ENCODE measurements around the gene TAC3.

TAC3 gene

DNA sequence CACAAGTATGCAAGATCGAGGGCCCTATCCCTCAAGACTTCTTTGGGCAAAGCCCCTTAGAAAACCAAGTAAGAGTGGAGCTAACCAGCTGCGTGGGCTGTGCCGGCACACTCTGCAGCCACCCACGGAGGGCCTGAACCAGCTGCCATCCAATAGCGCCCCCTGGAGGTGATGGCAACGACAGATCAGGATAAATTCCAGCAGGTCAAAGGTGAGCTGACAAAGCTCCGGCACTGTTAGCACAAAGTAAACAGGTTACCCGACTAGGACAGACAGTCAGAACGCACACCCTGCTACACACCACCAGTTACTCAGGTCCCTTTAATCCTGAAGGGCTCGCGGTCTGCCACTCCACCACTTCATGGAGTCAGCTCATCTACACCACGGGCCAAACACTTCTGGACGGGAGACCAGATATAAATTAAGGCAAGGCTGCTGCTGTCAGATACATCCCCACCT is 14.9 kb downstream of the TAC3 start:
- Histone ChIP-seq H3K27ac (ENCODE audit: low read depth, low read length) (no peak overlapping the region), H3K9ac (ENCODE audit: low read depth, low read length) (no peak overlapping the region), H3K27me3 (ENCODE audit: control insufficient read depth, insufficient read depth, low read length) (no peaks in the 10 kb centered on the region), H3K9me3 (ENCODE audit: control insufficient read depth, insufficient read depth, low read length) (no peaks in the 10 kb centered on the region), H3K4me1 (ENCODE audit: control insufficient read depth, insufficient read depth, low read length) (peaks cover 5% of the 10 kb centered on the region; the same call in 1 of the 2 replicates), H3K36me3 (ENCODE audit: control insufficient read depth, insufficient read depth, low read length) (peaks cover 54% of the 10 kb centered on the region), H3K4me3 (ENCODE audit: low read depth, low read length) (no peak overlapping the region)

DNA sequence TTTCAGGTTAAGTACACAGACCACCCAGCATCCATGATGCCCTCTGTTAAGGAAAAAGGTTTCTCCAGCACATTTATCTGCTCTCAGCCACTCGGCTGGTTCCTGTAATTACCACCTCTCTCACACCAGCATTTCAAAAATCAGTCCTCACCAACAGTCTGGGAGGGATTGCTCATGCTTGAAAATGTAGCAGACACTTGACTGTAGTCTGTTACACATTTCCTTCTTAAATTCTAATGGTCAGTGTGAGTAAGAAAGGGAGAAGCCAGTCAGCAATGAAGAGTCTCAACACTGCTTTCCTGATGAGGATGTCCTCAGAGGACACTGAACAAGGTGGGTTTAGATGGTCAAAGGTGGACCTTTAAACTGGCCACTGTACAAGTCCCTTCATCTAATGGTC is 15.9 kb downstream of the TAC3 start:
- H3K9me3 ChIP-seq (ENCODE audit: control insufficient read depth, insufficient read depth, low read length): no peaks in the 10 kb centered on the region
- no peak overlapping the region for H3K27ac ChIP-seq (ENCODE audit: low read depth, low read length)
- H3K4me1 ChIP-seq (ENCODE audit: control insufficient read depth, insufficient read depth, low read length): peaks cover 4% of the 10 kb centered on the region; the same call in 1 of the 2 replicates
- no peak overlapping the region for H3K9ac ChIP-seq (ENCODE audit: low read depth, low read length)
- H3K4me3 ChIP-seq (ENCODE audit: low read depth, low read length): no peak overlapping the region
- peaks cover 54% of the 10 kb centered on the region for H3K36me3 ChIP-seq (ENCODE audit: control insufficient read depth, insufficient read depth, low read length)
- no peaks in the 10 kb centered on the region for H3K27me3 ChIP-seq (ENCODE audit: control insufficient read depth, insufficient read depth, low read length)

DNA sequence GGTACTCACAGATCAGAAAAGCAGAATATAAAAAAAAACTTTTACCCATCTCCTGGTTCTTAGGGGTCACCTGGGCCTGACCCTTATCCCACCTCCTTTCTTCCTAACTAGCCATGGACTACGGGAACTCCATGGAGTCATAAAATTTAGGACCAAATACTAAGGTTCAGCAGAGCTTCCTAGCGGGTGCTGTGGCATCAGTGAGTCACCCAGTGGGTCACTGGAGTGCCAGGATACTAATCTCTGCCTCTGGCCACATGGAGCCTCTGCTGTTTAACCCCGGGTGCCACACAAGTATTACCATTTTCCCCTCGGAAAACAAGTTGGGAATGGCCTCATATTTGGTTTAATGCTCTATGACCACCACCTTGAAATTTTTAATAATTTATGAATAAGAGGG is 16.9 kb downstream of the TAC3 start:
- Histone ChIP-seq H3K9ac (ENCODE audit: low read depth, low read length) (no peak overlapping the region), H3K27ac (ENCODE audit: low read depth, low read length) (no peak overlapping the region), H3K4me1 (ENCODE audit: control insufficient read depth, insufficient read depth, low read length) (no peaks in the 10 kb centered on the region), H3K4me3 (ENCODE audit: low read depth, low read length) (no peak overlapping the region), H3K9me3 (ENCODE audit: control insufficient read depth, insufficient read depth, low read length) (no peaks in the 10 kb centered on the region), H3K36me3 (ENCODE audit: control insufficient read depth, insufficient read depth, low read length) (peaks cover 51% of the 10 kb centered on the region), H3K27me3 (ENCODE audit: control insufficient read depth, insufficient read depth, low read length) (no peaks in the 10 kb centered on the region)

DNA sequence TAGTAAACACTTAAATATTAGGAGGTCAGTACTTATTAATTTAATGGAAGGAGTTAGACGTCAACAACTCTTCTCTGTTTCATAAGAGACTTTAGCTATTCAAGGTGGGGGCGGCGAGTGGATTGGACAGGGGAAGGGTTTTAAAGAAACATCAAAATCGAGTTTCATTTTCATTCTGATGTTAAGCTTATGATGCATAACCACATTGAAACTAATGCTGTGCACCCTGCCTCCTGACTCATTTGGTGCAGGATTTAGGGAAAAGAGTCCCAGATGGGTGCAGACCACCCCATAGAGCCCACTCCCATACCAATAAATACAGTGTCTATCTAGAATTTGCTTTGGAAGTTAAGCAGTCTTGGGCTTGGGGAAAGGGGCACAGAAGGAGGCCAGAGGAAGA is 17.3 kb downstream of the TAC3 start:
- Histone ChIP-seq H3K27ac (ENCODE audit: low read depth, low read length) (no peak overlapping the region), H3K4me1 (ENCODE audit: control insufficient read depth, insufficient read depth, low read length) (no peaks in the 10 kb centered on the region), H3K27me3 (ENCODE audit: control insufficient read depth, insufficient read depth, low read length) (no peaks in the 10 kb centered on the region), H3K9me3 (ENCODE audit: control insufficient read depth, insufficient read depth, low read length) (no peaks in the 10 kb centered on the region), H3K4me3 (ENCODE audit: low read depth, low read length) (no peak overlapping the region), H3K36me3 (ENCODE audit: control insufficient read depth, insufficient read depth, low read length) (peaks cover 47% of the 10 kb centered on the region), H3K9ac (ENCODE audit: low read depth, low read length) (no peak overlapping the region)

DNA sequence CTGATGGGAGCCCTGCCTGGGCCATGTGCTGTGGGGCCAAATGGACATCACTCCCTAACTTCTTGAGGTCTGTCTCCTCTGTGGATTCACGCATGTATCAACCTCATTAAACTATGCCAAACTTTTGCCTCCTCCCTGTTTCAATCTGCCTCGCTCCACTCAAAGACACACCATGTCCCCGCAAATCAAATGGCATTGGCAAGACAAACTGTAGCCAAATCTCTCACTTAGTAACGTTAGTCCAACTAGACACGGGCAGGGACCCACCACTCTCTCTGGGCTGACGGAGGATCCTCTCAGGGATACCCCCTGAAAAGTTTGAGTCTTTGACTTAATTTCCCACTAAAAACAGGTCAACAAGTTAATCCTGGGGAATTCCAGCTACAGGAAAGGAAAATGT is 18.0 kb downstream of the TAC3 start:
- Histone ChIP-seq H3K4me1 (ENCODE audit: control insufficient read depth, insufficient read depth, low read length) (no peaks in the 10 kb centered on the region), H3K9ac (ENCODE audit: low read depth, low read length) (no peak overlapping the region), H3K27ac (ENCODE audit: low read depth, low read length) (no peak overlapping the region), H3K36me3 (ENCODE audit: control insufficient read depth, insufficient read depth, low read length) (peaks cover 40% of the 10 kb centered on the region), H3K9me3 (ENCODE audit: control insufficient read depth, insufficient read depth, low read length) (no peaks in the 10 kb centered on the region), H3K27me3 (ENCODE audit: control insufficient read depth, insufficient read depth, low read length) (no peaks in the 10 kb centered on the region), H3K4me3 (ENCODE audit: low read depth, low read length) (no peak overlapping the region)

DNA sequence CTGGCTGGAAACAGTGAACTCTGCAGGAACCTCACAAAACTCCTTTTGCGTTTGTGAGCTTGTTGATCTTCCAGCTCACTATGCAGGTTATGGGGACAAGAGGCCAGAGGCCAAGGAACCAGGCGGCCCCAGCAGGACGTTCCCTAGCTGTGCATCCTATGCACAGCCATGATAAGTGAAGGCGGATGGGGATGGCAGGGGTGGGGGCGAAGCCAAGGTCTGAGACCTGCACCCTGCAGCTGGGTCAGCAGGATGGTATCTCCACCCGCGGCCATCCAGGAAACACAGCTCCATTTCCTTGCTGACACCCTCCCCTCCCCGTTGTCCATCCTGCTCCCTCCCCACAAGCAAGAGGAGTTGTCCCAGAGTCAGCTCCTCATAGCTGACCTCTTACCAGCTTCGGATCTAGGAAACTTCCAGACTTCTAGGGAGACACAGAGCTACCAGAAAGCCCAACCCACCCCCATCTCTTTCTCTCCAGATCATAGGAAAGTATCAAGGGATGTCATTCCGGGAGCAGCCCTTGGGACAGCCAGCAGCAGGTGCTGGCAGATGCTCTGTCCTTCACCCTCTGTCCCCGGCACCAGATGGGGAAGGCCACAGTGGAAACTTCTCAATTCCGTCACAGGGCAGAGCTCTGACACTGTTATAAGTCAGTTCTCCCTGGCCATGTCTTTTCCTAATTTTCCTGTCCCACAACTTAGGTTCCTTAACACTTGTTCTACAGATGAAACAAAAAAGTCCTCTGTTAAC is 19.4 kb downstream of the TAC3 start:
- Histone ChIP-seq H3K9ac (ENCODE audit: low read depth, low read length) (no peak overlapping the region), H3K27ac (ENCODE audit: low read depth, low read length) (no peak overlapping the region), H3K36me3 (ENCODE audit: control insufficient read depth, insufficient read depth, low read length) (peaks cover 27% of the 10 kb centered on the region), H3K9me3 (ENCODE audit: control insufficient read depth, insufficient read depth, low read length) (no peaks in the 10 kb centered on the region), H3K27me3 (ENCODE audit: control insufficient read depth, insufficient read depth, low read length) (no peaks in the 10 kb centered on the region), H3K4me3 (ENCODE audit: low read depth, low read length) (no peak overlapping the region), H3K4me1 (ENCODE audit: control insufficient read depth, insufficient read depth, low read length) (no peaks in the 10 kb centered on the region)

DNA sequence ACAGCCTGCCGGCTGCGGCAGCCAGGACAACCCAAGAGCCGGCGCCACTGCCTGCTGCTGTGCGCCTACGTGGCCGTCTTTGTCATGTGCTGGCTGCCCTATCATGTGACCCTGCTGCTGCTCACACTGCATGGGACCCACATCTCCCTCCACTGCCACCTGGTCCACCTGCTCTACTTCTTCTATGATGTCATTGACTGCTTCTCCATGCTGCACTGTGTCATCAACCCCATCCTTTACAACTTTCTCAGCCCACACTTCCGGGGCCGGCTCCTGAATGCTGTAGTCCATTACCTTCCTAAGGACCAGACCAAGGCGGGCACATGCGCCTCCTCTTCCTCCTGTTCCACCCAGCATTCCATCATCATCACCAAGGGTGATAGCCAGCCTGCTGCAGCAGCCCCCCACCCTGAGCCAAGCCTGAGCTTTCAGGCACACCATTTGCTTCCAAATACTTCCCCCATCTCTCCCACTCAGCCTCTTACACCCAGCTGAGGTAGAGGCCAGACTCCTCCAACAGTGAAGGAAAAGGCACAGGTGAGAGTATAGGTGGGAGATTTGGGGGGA is 20.3 kb downstream of the TAC3 start:
- H3K9me3 ChIP-seq (ENCODE audit: control insufficient read depth, insufficient read depth, low read length): no peaks in the 10 kb centered on the region
- H3K27ac ChIP-seq (ENCODE audit: low read depth, low read length): no peak overlapping the region
- H3K36me3 ChIP-seq (ENCODE audit: control insufficient read depth, insufficient read depth, low read length): peaks cover 18% of the 10 kb centered on the region
- no peaks in the 10 kb centered on the region for H3K4me1 ChIP-seq (ENCODE audit: control insufficient read depth, insufficient read depth, low read length)
- no peaks in the 10 kb centered on the region for H3K27me3 ChIP-seq (ENCODE audit: control insufficient read depth, insufficient read depth, low read length)
- no peak overlapping the region for H3K9ac ChIP-seq (ENCODE audit: low read depth, low read length)
- H3K4me3 ChIP-seq (ENCODE audit: low read depth, low read length): no peak overlapping the region

DNA sequence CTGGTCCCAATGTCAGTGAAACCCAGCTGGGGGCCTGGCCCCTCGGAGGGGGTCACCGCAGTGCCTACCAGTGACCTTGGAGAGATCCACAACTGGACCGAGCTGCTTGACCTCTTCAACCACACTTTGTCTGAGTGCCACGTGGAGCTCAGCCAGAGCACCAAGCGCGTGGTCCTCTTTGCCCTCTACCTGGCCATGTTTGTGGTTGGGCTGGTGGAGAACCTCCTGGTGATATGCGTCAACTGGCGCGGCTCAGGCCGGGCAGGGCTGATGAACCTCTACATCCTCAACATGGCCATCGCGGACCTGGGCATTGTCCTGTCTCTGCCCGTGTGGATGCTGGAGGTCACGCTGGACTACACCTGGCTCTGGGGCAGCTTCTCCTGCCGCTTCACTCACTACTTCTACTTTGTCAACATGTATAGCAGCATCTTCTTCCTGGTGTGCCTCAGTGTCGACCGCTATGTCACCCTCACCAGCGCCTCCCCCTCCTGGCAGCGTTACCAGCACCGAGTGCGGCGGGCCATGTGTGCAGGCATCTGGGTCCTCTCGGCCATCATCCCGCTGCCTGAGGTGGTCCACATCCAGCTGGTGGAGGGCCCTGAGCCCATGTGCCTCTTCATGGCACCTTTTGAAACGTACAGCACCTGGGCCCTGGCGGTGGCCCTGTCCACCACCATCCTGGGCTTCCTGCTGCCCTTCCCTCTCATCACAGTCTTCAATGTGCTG is 21.0 kb downstream of the TAC3 start:
- H3K9me3 ChIP-seq (ENCODE audit: control insufficient read depth, insufficient read depth, low read length): no peaks in the 10 kb centered on the region
- no peak overlapping the region for H3K27ac ChIP-seq (ENCODE audit: low read depth, low read length)
- no peaks in the 10 kb centered on the region for H3K4me1 ChIP-seq (ENCODE audit: control insufficient read depth, insufficient read depth, low read length)
- no peak overlapping the region for H3K9ac ChIP-seq (ENCODE audit: low read depth, low read length)
- H3K36me3 ChIP-seq (ENCODE audit: control insufficient read depth, insufficient read depth, low read length): peaks cover 11% of the 10 kb centered on the region
- H3K4me3 ChIP-seq (ENCODE audit: low read depth, low read length): no peak overlapping the region
- H3K27me3 ChIP-seq (ENCODE audit: control insufficient read depth, insufficient read depth, low read length): no peaks in the 10 kb centered on the region

DNA sequence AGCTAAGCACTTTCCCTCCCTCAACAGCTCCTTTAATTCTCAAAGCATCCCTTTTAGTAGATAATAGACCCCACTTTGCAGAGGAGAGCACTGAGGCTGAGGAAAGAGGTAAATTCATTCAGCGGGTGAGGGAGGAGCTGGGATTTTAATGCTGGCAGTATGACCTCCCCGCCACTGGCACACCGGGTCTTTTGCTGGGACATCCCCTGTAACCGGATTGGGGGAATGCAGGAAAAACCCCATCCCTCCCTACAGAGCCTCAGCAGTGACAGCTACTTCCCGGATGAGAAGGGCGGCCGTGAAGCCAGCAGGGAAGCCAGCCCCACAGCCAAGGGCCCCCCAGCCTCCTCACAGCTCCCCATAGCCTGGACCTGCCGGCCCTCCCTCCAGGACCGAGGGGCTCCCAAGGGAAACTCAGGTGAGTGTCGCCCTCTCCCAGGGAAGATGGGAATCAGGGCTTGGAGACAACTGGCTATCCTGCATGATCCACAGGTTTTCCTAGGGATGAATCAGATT is 22.0 kb downstream of the TAC3 start:
- Histone ChIP-seq H3K4me3 (ENCODE audit: low read depth, low read length) (no peak overlapping the region), H3K9ac (ENCODE audit: low read depth, low read length) (no peak overlapping the region), H3K36me3 (ENCODE audit: control insufficient read depth, insufficient read depth, low read length) (0 out of 2 replicates have a peak, but pooled peaks cover under 1% of the 10 kb centered on the region), H3K9me3 (ENCODE audit: control insufficient read depth, insufficient read depth, low read length) (no peaks in the 10 kb centered on the region), H3K27me3 (ENCODE audit: control insufficient read depth, insufficient read depth, low read length) (no peaks in the 10 kb centered on the region), H3K4me1 (ENCODE audit: control insufficient read depth, insufficient read depth, low read length) (no peaks in the 10 kb centered on the region), H3K27ac (ENCODE audit: low read depth, low read length) (no peak overlapping the region)

DNA sequence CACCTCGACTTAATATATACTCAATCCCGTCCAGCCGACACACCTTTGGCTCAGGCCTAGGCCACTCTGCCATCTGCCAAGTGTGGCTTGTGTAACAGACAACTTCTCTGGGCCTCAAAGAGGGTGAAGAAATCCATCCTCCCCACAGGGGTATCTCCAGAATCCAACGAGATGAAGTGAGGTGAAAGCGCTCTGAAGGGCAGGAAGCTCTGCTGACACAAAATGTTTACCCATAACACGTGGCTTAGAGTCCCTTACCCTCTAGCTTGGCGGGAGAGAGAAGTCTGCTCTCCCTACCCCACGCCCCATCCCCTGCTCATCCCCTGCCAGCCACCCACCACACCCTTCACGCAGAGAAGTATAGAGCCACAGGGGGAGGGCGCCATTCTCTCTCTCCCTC is 23.0 kb downstream of the TAC3 start:
- Histone ChIP-seq H3K27ac (ENCODE audit: low read depth, low read length) (no peak overlapping the region), H3K9me3 (ENCODE audit: control insufficient read depth, insufficient read depth, low read length) (no peaks in the 10 kb centered on the region), H3K4me3 (ENCODE audit: low read depth, low read length) (no peak overlapping the region), H3K4me1 (ENCODE audit: control insufficient read depth, insufficient read depth, low read length) (0 out of 2 replicates have a peak, but pooled peaks cover 4% of the 10 kb centered on the region), H3K9ac (ENCODE audit: low read depth, low read length) (no peak overlapping the region), H3K27me3 (ENCODE audit: control insufficient read depth, insufficient read depth, low read length) (no peaks in the 10 kb centered on the region), H3K36me3 (ENCODE audit: control insufficient read depth, insufficient read depth, low read length) (no peaks in the 10 kb centered on the region)

Data from HUES48 (cell line).